ENCODE data around the gene CES2.

Gene CES2

GRCh38 chr16:66902648-66903543 is 32.4 kb upstream of the CES2 start:
- DNase-seq = no peak

- no peak for DNase-seq
These were observed 31.5 kb upstream of the CES2 start for GRCh38 chr16:66903544-66904427.

DNA sequence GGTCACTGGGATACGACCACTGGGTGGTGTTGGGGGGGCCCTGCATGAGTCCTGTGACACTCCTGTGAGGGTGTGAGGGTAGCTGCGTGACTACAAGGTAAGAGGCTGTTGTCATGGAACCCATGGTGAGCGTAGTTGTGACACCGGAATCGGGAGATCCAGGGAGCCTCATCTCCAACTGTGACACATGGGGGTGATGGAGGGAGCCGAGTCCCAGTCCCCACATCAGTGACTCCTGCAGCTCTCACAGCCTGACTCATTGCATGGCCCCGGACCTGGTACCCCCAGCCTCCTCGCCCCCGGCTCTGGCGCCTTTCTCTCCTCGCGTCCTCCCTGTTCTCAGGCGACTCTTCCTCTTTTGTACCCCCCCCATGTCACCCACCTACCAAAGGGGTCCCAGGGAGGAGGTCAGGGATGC is 30.9 kb upstream of the CES2 start:
- DNase-seq = peak in 1 of 56 donors; percentile 22

- DNase-seq = no peak
These were observed 30.3 kb upstream of the CES2 start for GRCh38 chr16:66904846-66905632.

DNA sequence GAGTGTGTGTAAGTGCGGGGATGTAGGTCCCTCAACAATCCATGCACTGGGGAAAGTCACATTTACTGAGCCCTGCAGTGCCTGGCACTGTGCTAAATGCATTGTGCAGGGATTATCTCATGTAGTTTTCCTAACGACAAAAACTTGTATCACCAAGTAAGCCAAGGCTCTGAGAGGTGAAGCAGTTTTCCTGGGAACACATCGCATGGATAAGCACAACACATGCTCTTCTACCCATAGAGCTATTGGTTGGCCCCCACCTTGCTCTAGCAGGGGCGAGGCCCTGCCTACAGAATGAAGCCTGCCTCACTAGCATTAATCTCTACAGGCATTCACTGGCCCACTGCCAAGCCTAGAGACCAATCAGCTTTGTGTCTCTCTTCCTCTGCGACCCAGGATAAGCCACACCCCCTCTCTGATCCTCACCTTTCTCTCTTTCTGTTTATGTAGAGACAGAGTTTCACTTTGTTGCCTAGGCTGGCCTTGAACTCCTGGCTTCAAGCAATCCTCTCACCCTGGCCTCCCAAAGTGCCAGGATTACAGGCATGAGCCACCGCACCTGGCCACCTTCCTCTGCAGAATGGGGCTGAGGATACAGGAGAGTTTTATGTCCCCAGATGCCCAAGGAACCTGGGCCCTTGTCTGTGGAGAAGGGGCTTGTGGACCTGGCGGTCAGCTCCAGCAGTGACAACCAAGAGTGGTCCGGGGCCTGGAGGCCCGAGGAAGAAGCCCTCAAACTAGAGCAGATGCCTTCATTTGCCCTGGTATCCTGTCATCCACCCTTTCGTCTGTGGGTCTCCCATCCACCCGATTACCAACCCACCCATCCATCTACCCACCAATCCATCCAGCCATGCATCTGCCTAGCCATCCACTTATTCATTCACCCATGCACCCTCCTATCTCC is 29.4 kb upstream of the CES2 start:
- peak in 2 of 56 donors; percentile 21 to 58 for DNase-seq

GRCh38 chr16:66906916-66907836 is 28.1 kb upstream of the CES2 start:
- no peak for DNase-seq

GRCh38 chr16:66908116-66908515 is 27.2 kb upstream of the CES2 start:
- no peak for DNase-seq

DNA sequence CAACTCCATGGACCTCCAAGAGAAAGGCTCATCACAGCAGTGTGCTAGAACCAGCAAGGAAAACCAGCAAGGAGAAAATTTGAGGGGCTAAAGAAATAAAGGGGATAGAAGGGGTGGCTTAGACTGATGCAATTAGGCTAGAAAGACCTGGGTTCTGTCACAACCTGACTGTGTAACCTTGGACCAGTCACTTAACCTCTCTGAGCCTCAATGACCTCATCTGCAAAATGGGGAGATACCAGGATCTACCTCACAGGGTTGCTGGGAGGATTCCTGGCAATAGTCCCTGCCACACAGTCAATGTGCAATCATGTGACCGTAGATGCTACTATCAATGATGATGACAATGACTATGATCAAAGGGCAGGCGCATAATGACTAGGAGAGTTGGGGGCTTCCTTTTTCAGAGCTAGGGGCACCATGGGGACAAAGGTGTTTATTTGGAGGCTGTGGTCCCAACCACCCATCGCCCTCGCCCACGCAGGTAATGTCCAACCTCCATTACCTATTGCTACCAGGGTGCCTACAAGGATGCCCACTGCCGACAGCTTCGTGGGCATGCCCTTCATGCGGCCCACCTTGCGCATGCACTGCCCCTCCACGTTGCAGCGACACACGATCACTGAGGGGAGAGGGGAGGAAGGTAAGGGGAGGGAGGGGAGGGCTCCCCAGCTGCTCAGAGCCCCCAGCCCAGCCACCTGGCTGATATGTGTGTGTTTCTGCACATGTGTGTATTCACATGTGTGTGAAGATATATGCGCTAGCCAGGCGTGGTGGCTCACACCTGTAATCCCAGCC is 26.4 kb upstream of the CES2 start:
- DNase-seq = no peak

DNA sequence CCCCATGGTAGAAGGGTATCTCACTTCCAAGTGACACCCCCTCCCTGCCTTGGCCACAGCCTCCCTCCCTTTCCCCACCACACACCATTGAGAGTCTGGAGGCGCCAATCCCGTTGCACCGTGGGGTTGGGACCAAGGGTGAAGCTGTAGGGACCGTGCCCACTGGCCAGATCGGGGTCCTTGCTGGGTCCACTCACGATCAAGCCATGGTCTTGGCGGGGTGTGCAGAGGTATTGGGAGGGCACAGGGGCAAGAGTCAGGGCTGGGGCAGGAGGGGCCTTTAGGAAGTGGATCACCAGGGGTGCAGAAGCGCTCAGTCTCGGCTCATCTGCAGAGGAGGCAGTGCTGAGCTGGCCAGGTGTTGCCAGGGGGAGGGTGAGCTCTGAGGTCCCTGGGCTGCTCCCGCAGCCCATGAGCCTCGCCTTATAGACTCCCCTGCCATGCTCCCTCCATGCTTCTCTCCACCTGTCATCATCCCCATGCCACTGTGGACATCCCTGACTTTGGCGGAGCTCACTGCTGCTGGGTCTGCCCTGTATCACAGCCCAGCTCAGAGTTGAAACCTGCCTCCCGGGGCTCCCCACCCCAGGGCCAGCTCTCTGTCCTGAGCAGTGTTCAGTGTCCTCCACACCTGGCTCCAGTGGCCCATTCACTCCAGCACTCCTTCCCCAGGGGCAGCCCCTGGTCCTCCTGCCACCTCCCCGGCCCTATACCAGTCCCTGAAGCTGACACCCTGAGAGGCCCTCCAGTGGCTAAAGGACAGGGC is 25.0 kb upstream of the CES2 start:
- no peak for DNase-seq

- DNase-seq = no peak
These were observed 24.2 kb upstream of the CES2 start for GRCh38 chr16:66911112-66911511.

DNA sequence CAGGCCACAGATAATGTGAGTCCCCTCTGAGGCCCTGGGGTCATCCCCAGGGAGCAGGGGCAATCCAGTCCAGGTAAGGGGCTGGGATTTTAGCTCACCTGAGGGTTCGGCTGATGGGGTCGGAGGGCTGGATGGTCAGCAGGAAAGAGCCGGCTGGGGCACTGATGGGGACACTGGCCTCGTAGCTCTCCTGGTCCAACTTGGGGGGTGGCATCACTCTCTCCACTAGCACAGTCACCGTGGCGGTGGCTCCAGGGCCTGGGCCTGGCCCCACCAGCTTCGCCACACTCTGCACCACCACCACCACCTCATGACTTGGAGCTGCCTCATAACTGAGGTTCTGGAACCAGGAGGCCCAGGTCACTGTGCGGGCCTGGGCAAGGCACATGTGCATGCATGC is 23.5 kb upstream of the CES2 start:
- no peak for DNase-seq

- no peak for DNase-seq
These were observed 22.2 kb upstream of the CES2 start for GRCh38 chr16:66913081-66913480.

DNA sequence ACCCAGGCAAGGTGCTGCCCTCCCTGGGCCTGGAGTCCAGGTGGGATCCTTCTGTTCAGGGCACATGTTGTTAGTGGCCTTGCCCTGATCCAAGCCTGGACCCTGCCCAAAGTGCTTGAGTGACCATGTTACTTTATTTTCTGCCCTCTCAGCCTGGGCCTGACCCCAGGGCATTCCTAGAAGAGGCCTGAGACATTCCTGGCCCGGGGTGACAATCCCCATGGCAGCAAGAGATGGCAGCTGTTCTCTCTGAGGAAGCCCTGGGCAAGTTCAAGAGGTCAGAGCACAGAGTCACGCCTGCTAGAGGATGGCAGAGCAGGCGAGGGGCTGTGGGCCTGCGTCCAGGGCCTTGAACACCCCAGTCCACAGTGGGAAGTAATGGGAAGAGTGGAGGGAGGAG is 21.6 kb upstream of the CES2 start:
- DNase-seq = no peak

- DNase-seq = no peak
These were observed 20.8 kb upstream of the CES2 start for GRCh38 chr16:66914541-66914940.

- DNase-seq = no peak
These were observed 20.3 kb upstream of the CES2 start for GRCh38 chr16:66915041-66915440.

DNA sequence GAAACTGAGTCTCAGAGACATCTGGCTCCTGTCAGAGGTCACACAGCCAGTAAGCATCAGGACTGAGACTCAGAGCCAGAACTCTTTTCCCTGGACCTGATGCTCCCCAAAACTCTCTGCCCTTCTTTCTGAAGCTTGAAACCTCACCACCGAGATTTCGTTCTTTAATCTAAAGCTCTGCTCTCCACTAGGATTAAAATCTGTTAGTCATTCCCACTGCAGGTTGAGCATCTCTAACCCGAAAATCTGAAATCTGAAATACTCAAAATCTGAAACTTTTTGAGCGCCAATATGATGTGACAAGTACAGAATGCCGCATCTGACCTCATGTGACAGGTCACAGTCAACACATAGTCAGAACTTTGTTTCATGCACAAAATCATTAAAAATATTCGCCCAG is 18.8 kb upstream of the CES2 start:
- no peak for DNase-seq

DNA sequence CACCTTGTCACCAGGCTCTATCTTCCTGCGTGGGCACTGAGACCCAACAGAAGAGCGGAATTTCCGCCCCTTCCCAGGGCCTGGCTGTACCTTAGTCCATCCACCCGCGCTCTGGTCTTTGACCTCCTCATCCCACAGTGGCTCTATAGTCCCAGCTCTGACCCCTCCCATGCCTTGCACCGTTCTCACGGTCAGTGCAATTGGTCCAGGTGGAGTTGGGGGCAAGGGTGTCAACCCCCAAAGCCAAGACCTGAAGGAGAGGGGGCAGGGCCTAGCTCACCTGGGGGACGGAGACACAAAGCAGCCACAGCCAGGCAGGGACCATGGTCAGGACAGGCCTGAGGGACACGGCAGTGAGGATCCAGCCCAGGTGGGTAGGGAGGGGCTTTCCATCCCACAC is 17.6 kb upstream of the CES2 start:
- no peak for DNase-seq

DNA sequence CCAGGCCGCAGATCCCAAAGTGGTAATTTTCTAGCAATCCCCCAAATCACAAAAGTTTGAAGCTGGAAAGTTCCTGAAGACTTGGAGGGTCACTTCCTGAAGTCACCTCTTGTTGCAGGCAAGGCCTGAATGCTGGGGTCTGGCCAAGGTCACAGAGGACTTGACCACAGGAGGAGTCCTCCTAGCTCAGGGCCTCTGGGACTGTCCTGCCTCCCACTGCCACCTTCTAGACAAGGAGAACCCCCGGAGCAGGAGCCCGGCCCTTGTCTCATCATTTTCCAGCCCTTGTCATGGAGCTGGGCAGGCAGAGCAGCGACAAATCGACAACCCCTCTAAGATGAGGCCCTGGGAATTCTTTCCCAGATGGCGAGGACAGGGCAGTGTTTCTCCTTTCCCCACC is 17.0 kb upstream of the CES2 start:
- DNase-seq = no peak
